ENCODE results near the gene CDC20B. TPM values are rescaled to one million over a fixed set of nuclear protein-coding genes. Genes with fewer than 3 reads are reported as not detected.

Gene CDC20B
- total RNA-seq, 6 donors from 2014 or later, result 0.09 to 5.5 (median 1.5) TPM

DNA sequence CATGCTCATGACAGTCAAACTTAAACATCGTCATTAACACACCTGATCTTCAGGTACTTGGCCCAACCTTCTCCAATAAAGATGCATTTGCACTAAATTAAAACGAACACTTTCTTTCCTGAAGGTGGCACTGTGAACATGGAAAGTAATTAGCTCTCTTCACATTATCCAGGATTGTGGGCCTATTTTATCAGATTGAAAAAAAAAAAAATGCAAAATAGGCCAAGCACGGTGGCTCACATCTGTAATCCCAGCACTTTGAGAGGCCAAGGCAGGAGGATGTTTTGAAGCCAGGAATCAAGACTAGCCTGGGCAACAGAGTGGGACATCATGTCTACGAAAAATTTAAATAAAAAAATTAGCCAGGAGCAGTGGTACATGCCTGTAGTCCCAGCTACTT lies 14.4 kb upstream of the CDC20B start:
- Histone ChIP-seq H3K27me3 (peaks cover 0 to 4% (median 2%) of the 10 kb centered on the region in 4 donors), H3K4me3 (no peak overlapping the region), H3K4me1 (no peaks in the 10 kb centered on the region), H3K9me3 (no peaks in the 10 kb centered on the region), H3K36me3 (no peaks in the 10 kb centered on the region), H3K27ac (no peak overlapping the region)
- no peak for DNase-seq
- WGBS, 2 donors, result 47 to 50% methylated on average over 4 of the region's 4 CpGs
- no peak for ATAC-seq (ENCODE audit: low FRiP score in 2 of 2)
- TF ChIP-seq, protein P1, sequence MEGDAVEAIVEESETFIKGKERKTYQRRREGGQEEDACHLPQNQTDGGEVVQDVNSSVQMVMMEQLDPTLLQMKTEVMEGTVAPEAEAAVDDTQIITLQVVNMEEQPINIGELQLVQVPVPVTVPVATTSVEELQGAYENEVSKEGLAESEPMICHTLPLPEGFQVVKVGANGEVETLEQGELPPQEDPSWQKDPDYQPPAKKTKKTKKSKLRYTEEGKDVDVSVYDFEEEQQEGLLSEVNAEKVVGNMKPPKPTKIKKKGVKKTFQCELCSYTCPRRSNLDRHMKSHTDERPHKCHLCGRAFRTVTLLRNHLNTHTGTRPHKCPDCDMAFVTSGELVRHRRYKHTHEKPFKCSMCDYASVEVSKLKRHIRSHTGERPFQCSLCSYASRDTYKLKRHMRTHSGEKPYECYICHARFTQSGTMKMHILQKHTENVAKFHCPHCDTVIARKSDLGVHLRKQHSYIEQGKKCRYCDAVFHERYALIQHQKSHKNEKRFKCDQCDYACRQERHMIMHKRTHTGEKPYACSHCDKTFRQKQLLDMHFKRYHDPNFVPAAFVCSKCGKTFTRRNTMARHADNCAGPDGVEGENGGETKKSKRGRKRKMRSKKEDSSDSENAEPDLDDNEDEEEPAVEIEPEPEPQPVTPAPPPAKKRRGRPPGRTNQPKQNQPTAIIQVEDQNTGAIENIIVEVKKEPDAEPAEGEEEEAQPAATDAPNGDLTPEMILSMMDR (IDR thresholded peaks at IDR 0.05), result peak in 2 of 6 experiments; percentile 12 to 27
- no peak for TF ChIP-seq EP300 (IDR thresholded peaks at IDR 0.05)
- TF ChIP-seq POLR2AphosphoS5 (IDR thresholded peaks at IDR 0.05), result no peak

DNA sequence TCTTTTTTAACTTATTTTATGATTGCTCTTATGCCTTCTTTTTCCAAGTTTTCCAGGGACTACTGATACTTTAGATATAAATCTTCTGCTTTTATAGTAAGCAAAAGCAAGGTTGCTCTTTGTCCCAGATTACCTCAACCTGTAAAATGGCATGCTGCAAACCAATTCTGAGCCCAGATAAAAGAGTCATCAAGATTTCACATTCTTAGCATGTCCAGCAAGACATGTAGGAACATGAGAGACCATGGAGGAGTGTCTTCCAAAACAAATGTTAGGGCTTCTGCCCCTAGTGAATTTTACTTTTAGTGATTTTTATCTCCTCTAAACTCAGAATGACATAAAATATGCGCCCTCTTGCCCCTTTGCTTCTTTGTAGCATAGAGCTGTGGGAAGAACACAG lies 7.0 kb upstream of the CDC20B start:
- ATAC-seq (ENCODE audit: low FRiP score in 2 of 2) (no peak), DNase-seq (no peak)
- no peak overlapping the region for H3K27ac ChIP-seq
- peaks cover 0 to 22% (median 12%) of the 10 kb centered on the region in 4 donors for H3K27me3 ChIP-seq
- TF ChIP-seq POLR2A (IDR thresholded peaks at IDR 0.05) (no peak), EP300 (IDR thresholded peaks at IDR 0.05) (no peak), POLR2AphosphoS5 (IDR thresholded peaks at IDR 0.05) (no peak)
- TF ChIP-seq, protein P1 (IDR thresholded peaks at IDR 0.05), result no peak
- H3K4me3 ChIP-seq, result no peak overlapping the region
- WGBS, 2 donors, result 50 to 60% methylated on average over 1 of the region's 1 CpG
- no peaks in the 10 kb centered on the region for H3K36me3 ChIP-seq
- H3K9me3 ChIP-seq, result no peaks in the 10 kb centered on the region
- peaks cover 12 to 17% (median 13%) of the 10 kb centered on the region in 4 donors for H3K4me1 ChIP-seq

DNA sequence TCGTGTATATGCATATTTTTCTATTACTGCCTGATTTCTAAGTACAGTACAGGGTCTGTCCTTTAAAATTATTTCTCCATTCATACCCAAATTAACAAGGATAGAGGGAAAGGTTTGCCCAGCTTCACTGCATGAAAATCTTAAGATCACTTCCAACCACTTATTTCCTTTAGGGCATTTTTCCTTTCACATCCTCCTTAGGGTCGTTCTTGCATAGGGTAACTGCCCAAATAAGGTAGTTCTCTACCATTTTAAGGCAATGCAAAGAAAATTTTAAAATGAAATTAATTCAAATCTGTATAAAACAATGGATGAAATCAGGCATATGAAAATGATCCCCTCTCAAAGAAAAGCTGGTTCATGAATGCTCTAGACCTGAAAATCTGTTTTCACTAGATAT lies 4.1 kb upstream of the CDC20B start:
- Histone ChIP-seq H3K4me3 (no peak overlapping the region), H3K4me1 (peaks cover 27 to 36% (median 29%) of the 10 kb centered on the region in 4 donors), H3K36me3 (no peaks in the 10 kb centered on the region), H3K27ac (no peak overlapping the region), H3K9me3 (no peaks in the 10 kb centered on the region), H3K27me3 (peaks cover 0 to 37% (median 19%) of the 10 kb centered on the region in 4 donors)
- DNase-seq, result no peak
- TF ChIP-seq POLR2AphosphoS5 (IDR thresholded peaks at IDR 0.05) (no peak), POLR2A (IDR thresholded peaks at IDR 0.05) (no peak), EP300 (IDR thresholded peaks at IDR 0.05) (no peak)
- TF ChIP-seq, protein P1 (IDR thresholded peaks at IDR 0.05), result no peak
- ATAC-seq (ENCODE audit: low FRiP score in 2 of 2), result no peak
- 3 to 12% methylated on average over 2 of the region's 2 CpGs for WGBS, 2 donors

DNA sequence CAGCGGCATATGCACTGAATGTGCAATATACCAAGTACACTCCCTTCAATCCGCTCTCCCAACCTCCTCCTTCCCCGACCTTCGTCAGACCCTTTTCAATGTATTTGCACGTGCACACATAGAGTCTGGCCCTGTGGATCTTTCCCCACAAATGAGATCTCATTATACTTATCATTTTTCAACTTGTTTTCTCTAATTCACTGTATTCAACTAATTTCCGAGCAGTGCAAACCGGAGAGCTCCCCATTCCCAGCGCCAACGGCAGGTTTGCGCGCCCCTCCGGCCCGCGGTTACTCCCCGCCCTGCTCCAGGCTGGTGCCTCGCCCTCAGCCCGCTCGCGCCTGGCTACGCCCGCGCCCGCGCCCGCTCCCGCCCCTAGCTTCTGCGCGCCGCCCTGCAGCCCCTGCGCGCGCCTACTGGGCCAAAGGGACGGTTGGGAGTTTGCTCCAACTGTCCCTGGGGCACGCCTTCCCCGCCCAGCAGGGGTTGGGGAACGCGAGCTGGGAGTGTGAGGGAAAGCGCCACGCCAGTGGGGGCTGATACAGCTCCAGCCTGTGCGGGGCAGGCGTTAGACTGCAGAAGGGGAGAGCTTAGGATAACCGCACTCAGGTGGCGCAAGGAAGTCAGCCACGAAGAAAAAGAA lies 3.3 kb upstream of the CDC20B start:
- peak overlapping the region in 3 of 4 donors; percentile 6 to 34 (median 26) for H3K4me3 ChIP-seq
- no peak overlapping the region for H3K27ac ChIP-seq
- ATAC-seq (ENCODE audit: low FRiP score in 2 of 2), result peak in 1 of 2 donors; percentile 33
- peaks cover 27 to 36% (median 30%) of the 10 kb centered on the region in 4 donors for H3K4me1 ChIP-seq
- TF ChIP-seq EP300 (IDR thresholded peaks at IDR 0.05) (no peak), POLR2A (IDR thresholded peaks at IDR 0.05) (no peak), POLR2AphosphoS5 (IDR thresholded peaks at IDR 0.05) (no peak)
- TF ChIP-seq, protein P1 (IDR thresholded peaks at IDR 0.05), result peak in 5 of 6 experiments; percentile 18 to 51 (median 30)
- no peaks in the 10 kb centered on the region for H3K9me3 ChIP-seq
- H3K36me3 ChIP-seq, result no peaks in the 10 kb centered on the region
- 3 to 8% methylated on average over 26 to 40 of the region's 44 CpGs for WGBS, 2 donors
- peaks cover 0 to 37% (median 19%) of the 10 kb centered on the region in 4 donors for H3K27me3 ChIP-seq
- peak in 1 of 2 donors; percentile 89 for DNase-seq

DNA sequence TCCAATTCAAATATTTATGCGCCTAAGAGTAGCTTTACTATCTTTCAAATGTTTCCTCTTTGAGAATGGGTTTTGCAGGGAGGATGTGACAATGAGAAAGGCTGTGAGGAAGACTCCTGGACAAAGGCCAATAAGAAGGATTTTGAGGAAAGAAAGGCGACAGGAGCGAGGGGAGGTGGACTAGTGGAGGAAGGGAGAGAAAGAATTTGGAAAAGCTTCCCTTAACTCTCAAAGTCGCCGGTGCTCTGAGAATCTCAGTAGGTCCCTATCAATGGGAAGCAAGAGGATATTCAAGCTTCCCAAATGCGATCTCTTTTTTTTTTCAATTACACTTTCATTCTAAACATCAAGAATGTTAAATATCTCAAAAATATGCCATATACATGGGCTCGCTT lies 2.8 kb upstream of the CDC20B start:
- TF ChIP-seq, protein P1 (IDR thresholded peaks at IDR 0.05), result no peak
- TF ChIP-seq EP300 (IDR thresholded peaks at IDR 0.05) (no peak), POLR2AphosphoS5 (IDR thresholded peaks at IDR 0.05) (no peak), POLR2A (IDR thresholded peaks at IDR 0.05) (no peak)
- no peak overlapping the region for H3K27ac ChIP-seq
- H3K4me1 ChIP-seq, result peaks cover 27 to 36% (median 30%) of the 10 kb centered on the region in 4 donors
- WGBS, 2 donors, result 13 to 16% methylated on average over 7 of the region's 7 CpGs
- peaks cover 0 to 37% (median 19%) of the 10 kb centered on the region in 4 donors for H3K27me3 ChIP-seq
- DNase-seq, result no peak
- H3K4me3 ChIP-seq, result peak overlapping the region in 1 of 4 donors; percentile 34
- H3K36me3 ChIP-seq, result no peaks in the 10 kb centered on the region
- no peaks in the 10 kb centered on the region for H3K9me3 ChIP-seq
- ATAC-seq (ENCODE audit: low FRiP score in 2 of 2), result no peak

Data from upper lobe of left lung (tissue), 6 donors.